HFFc6 (cell line): ENCODE data around the gene UBE2Q1. TPM values are rescaled to one million over a fixed set of nuclear protein-coding genes. Genes with fewer than 3 reads are reported as not detected.
A peak's percentile ranks its signal among the peaks of the same experiment; 100 is the strongest.

Experiments
- DNase-seq: peaks from one replicate; pipeline ENCODE4 v3.0.0-alpha.2; 2018
- H3K27ac Mint-ChIP-seq: 2 replicates; pipeline ENCODE4 v1.8.0; 2020; ENCODE audit warnings: mild to moderate bottlenecking, mixed read lengths
- H3K27me3 Mint-ChIP-seq: 2 replicates; pipeline ENCODE4 v1.8.0; 2021; ENCODE audit warnings: mild to moderate bottlenecking, moderate library complexity, mixed read lengths; ENCODE audit not compliant: insufficient read depth
- H3K36me3 Mint-ChIP-seq: 2 replicates; pipeline ENCODE4 v1.8.0; 2021; ENCODE audit warnings: low read depth, mixed read lengths
- H3K4me1 Mint-ChIP-seq: 2 replicates; pipeline ENCODE4 v1.8.0; 2020; ENCODE audit warnings: low read depth, mixed read lengths
- H3K4me3 Mint-ChIP-seq: 2 replicates; pipeline ENCODE4 v1.8.0; 2020; ENCODE audit warnings: mild to moderate bottlenecking, moderate library complexity, mixed read lengths
- H3K9me3 Mint-ChIP-seq: 2 replicates; pipeline ENCODE4 v1.8.0; 2020; ENCODE audit warnings: mild to moderate bottlenecking, mixed read lengths
- total RNA-seq, 6 experiments: library from RNA; stranded (reverse); fragmentation: NEBNext Ultra II Directional; extraction: Animal tissue kit (Norgen Biotek cat#: 25700); gene quantifications; 2 replicates in 1 of 6; 3 replicates in 5 of 6; pipeline ENCODE4 v1.2.3, GENCODE V29; 2021
- TF ChIP-seq, protein P1 (sequence below): fragments of 200-600 bp; sonication (generic); IDR thresholded peaks from 2 replicates; pipeline ENCODE4 v1.5.0; 2021; ENCODE audit warnings: antibody characterized with exemption, mild to moderate bottlenecking

The UBE2Q1 gene
- total RNA-seq, 6 experiments from 2014 or later = 72.6 to 101 (median 91.5) TPM

DNA sequence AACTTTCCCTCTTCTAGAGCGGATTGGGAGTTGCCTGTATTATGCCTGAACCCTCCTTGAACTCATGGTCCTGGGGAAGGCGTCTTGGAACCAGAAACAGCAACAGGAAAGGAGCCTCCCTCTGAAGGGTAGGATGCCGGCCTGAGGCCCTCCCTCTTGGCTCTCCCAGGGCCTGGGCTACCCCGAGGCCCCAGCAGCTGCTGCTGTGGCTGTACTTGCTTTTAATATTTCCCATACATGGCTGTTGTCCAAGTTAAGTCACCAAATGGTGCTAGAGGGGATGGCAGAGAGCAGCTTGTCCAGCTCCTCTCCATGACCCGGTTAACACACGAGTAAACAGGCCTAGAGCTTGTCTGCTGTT lies 19.6 kb upstream of the UBE2Q1 start:
- no peaks in the 10 kb centered on the region for H3K9me3 Mint-ChIP-seq
- H3K36me3 Mint-ChIP-seq = peaks cover 19% of the 10 kb centered on the region
- H3K27me3 Mint-ChIP-seq = peaks cover 13% of the 10 kb centered on the region
- no peak for DNase-seq
- TF ChIP-seq, protein P1, sequence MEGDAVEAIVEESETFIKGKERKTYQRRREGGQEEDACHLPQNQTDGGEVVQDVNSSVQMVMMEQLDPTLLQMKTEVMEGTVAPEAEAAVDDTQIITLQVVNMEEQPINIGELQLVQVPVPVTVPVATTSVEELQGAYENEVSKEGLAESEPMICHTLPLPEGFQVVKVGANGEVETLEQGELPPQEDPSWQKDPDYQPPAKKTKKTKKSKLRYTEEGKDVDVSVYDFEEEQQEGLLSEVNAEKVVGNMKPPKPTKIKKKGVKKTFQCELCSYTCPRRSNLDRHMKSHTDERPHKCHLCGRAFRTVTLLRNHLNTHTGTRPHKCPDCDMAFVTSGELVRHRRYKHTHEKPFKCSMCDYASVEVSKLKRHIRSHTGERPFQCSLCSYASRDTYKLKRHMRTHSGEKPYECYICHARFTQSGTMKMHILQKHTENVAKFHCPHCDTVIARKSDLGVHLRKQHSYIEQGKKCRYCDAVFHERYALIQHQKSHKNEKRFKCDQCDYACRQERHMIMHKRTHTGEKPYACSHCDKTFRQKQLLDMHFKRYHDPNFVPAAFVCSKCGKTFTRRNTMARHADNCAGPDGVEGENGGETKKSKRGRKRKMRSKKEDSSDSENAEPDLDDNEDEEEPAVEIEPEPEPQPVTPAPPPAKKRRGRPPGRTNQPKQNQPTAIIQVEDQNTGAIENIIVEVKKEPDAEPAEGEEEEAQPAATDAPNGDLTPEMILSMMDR = no peak
- H3K27ac Mint-ChIP-seq = no peak overlapping the region
- H3K4me1 Mint-ChIP-seq = peaks cover 12% of the 10 kb centered on the region
- no peak overlapping the region for H3K4me3 Mint-ChIP-seq

GRCh38 chr1:154577346-154578057 lies 19.0 kb upstream of the UBE2Q1 start:
- Mint-ChIP-seq H3K4me1 (peaks cover 12% of the 10 kb centered on the region), H3K36me3 (peaks cover 19% of the 10 kb centered on the region), H3K27me3 (peaks cover 13% of the 10 kb centered on the region), H3K4me3 (no peak overlapping the region), H3K27ac (no peak overlapping the region), H3K9me3 (no peaks in the 10 kb centered on the region)
- DNase-seq = no peak
- TF ChIP-seq, protein P1 = no peak

GRCh38 chr1:154575951-154576566 lies 17.6 kb upstream of the UBE2Q1 start:
- Mint-ChIP-seq H3K36me3 (peaks cover 11% of the 10 kb centered on the region; the same call in 1 of the 2 replicates), H3K9me3 (no peaks in the 10 kb centered on the region; the same call in 1 of the 2 replicates), H3K4me3 (no peak overlapping the region), H3K27ac (no peak overlapping the region), H3K4me1 (peaks cover 12% of the 10 kb centered on the region), H3K27me3 (peaks cover 15% of the 10 kb centered on the region)
- DNase-seq = no peak
- TF ChIP-seq, protein P1 = no peak

- H3K36me3 Mint-ChIP-seq = peaks cover 9% of the 10 kb centered on the region; the same call in 1 of the 2 replicates
- H3K27me3 Mint-ChIP-seq = peaks cover 15% of the 10 kb centered on the region
- H3K27ac Mint-ChIP-seq = no peak overlapping the region; the same call in 1 of the 2 replicates
Measured at GRCh38 chr1:154575147-154575927, 16.9 kb upstream of the UBE2Q1 start.

DNA sequence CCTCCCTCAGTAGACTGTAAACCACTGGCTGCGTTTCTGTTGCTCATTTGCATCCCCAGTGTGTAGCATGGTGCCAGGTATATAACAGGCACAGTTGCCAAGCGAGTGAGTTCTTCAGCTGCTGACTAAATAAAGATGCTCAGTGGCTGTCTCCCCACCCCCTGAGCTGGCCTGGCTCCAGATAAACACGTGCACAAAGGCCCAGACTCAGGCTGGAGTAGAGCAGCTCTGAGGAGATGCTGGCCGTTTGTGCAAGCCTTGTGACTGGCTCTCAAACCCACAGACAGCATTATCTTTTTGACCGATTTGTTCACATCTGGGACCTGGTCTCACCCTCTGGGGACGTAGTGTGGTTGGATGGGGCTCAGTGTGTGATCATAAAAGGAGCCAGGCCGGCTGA lies 16.3 kb upstream of the UBE2Q1 start:
- peak; percentile 54 for DNase-seq
- Mint-ChIP-seq H3K27ac (no peak overlapping the region; the same call in 1 of the 2 replicates), H3K4me1 (peaks cover 12% of the 10 kb centered on the region), H3K4me3 (no peak overlapping the region), H3K9me3 (no peaks in the 10 kb centered on the region; the same call in 1 of the 2 replicates), H3K36me3 (peaks cover 9% of the 10 kb centered on the region; the same call in 1 of the 2 replicates), H3K27me3 (peaks cover 21% of the 10 kb centered on the region)
- TF ChIP-seq, protein P1 = no peak

More at GRCh38 chr1:154575147-154575927, 16.9 kb upstream of the UBE2Q1 start:
- no peaks in the 10 kb centered on the region; the same call in 1 of the 2 replicates for H3K9me3 Mint-ChIP-seq
- DNase-seq = no peak
- peaks cover 12% of the 10 kb centered on the region for H3K4me1 Mint-ChIP-seq
- no peak overlapping the region for H3K4me3 Mint-ChIP-seq
- TF ChIP-seq, protein P1 = no peak
